Stimulated activated CD4-positive, alpha-beta T cell treated with anti-CD3 and anti-CD28 coated beads, Interleukin-2, amount 100 ng/mL, for 24 hours (primary cell): ENCODE measurements around the gene PWWP3B.
"Not testable (repeated sequence)": the region's sequence is repeated elsewhere in the genome, so short reads cannot be mapped to it uniquely, and the experiment has no call there.

Experiments
- DNase-seq, 2 donors: peaks; one replicate each; pipeline ENCODE4 v3.0.0-alpha.2; 2020

Gene PWWP3B

DNA sequence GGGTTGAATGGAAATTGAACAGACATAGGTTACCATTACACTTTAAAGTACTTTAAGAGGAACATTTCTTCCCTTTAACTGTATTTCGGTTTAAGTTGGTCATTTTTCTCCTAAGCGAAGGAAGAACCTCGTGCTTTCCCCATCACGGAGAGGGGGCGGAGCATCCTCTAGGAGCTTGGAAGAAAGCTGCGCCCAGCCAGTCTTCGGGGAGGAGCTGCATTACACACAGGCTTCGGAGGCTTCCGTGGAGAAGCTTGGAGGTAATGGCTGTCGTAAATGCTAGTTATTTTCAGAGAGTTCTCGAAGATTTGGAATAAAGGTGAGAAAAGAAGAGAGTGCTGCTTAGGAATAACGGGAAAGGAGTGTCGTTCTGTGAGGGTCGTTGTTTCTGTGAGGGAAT, at the start of gene PWWP3B:
TSS of gene PWWP3B (plus strand) at position 199 of the 400 bp plus-strand sequence. CDS start 37,128 bp downstream, outside the sequence.
- no peak for DNase-seq

GRCh38 chrX:106139048-106139447, 29.1 kb upstream of the PWWP3B start:
- no peak for DNase-seq

DNA sequence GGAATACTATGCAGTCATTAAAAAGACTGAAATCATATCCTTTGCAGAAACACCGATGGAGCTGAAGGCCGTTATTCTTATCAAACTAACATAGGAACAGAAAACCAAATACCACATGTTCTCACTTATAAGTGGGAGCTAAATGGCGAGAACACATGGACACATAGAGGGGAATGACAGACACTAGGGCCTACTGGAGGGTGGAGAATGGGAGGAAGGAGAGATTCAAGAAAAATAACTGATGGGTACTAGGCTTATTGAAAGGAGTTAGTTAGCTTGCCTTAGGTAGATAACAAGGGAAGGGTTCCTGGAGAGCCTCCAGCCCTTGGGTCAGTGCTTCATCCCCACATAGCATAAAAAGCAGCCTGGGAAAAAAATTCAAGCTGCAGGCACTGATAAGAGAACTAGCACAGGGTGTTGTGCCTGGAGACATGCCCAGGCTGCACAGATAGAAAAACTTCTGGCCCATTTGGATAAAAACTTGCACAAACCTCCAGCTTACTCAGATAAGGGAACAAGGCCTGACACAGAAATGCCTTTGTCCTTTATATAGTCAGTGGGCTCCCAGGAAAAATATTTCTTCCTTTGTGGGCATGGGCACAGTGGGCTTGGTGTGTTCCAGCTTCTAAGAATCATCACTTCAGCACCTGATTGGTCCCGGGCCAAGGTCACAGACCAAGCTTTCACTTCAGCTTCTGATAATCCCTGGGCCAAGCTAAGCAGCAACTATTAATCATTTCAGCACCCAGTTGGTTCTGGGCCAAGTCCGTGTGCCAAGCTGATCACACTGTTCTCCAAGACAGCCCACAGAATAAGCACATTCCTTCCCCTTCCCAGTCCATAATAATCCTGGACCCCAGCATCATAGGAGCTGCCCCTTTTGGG, 23.1 kb upstream of the PWWP3B start:
- DNase-seq = no peak

- no peak for DNase-seq
These were observed 17.4 kb upstream of the PWWP3B start for GRCh38 chrX:106150701-106151100.

DNA sequence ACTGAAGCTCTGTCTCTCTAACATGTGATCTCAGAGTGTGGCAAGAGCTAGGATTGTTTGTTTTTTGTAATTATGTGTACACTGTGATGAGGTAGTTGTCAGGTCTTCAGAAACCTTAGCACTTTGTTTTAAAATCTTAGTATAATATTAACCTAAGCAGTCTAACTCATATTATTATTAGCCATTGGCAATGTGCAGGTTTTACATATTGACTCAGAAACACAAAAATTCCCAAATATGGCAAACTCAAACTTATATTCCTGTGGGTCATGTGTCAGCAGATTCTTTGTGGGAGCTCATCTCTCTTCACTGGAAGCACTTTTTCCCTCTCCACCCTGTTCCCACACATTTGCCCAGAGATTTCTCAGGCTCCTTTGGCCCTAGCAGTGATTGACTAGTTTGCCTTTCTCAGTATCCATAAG, 8.2 kb upstream of the PWWP3B start:
- DNase-seq = no peak

- no peak for DNase-seq
These were observed 2.2 kb downstream of the PWWP3B start for GRCh38 chrX:106170318-106170717.

- no peak for DNase-seq
These were observed 3.3 kb downstream of the PWWP3B start for GRCh38 chrX:106171293-106171820.

DNA sequence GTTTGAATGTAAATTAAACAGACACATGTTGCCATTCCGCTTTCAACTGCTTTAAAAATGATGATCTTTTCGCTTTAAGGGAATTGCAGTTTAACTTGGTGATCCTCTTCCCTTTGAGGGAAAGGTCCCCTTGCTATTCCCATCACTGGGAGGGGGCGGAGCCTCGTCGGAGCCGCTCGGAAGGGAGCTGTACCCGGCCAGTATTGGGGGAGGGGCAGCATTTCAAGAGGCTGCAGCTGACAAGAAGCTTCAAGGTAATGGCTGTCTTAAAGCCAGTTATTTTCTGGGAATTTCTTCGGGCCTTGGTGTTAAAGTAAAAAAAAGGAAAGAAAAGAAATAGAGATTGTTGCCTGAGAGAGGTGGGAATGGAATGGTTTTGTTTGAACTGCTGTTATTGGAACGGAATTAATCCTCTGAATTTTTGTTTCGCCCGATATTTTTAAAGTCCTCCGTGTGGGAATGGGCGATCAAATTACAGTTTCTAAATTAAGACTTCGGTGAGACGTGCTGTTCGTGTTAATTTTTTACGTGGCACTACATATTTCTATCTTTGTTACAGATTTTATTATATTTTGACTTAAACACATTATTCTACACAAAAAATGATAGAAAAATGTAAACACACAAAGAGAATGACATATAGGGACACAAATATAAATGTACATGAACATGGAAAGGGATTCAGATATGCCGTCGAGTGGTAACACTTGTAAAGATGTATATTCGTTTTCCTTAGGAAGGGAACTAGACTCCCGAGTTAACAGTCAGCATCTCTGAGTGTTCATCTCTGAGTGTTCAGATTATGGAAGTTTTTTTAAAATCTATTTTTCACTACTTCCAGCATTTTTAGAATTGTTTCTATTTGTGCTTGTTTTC, 9.2 kb downstream of the PWWP3B start:
- DNase-seq = no peak

- no peak for DNase-seq
These were observed 9.8 kb downstream of the PWWP3B start for GRCh38 chrX:106177982-106178321.

GRCh38 chrX:106178826-106179225, 10.7 kb downstream of the PWWP3B start:
- DNase-seq = no peak

- not testable (repeated sequence) for DNase-seq
These were observed 15.6 kb downstream of the PWWP3B start for GRCh38 chrX:106183685-106184084.

GRCh38 chrX:106201502-106202178, 33.5 kb downstream of the PWWP3B start:
- DNase-seq = no peak

DNA sequence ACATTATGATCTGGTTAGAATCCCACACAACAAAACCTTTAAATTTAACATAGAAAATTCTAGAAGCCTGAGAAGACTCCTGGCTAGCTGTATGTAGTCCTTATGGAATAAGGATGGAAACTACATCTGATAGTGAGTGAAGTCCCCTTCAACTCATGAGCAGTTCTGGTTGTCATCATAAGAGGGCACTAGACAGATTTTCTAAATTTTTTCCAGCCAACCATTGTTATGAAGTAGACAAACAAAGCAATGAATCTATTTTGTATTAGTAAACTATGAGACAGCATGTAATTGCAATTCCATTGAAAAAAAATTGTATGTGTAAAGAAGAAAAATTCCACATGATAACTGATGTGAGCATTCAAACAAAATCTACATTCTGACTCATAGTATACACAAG, 35.2 kb downstream of the PWWP3B start:
- DNase-seq = no peak

DNA sequence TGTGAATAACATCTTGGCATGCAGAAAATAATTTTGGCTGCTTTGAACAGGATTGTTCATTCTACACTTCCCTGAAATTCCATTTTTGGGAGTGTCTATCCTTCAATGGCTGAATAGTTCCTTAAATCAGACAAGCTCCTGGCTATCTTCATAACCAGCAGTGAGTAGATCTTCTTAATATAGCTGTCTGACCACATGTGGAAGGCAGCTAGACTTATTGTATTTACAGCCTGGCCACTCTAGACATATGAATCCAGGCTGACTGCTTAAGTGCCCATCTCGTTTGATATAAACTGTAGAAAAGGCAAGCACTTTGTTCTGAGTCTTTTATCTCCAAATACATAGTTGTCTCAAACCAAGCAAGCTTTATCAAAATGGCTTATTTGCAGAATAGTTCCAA, 40.0 kb downstream of the PWWP3B start:
- DNase-seq = no peak
